Liver (tissue), 3 donors: ENCODE data around the gene TMPRSS11D.

Experiments
- EGR1 ChIP-seq, 2 donors: IDR thresholded peaks; 2 replicates each; pipeline ENCODE4 v1.6.1; 2016 to 2018; ENCODE audit warnings: antibody characterized with exemption in 2 of 2, low read depth in 2 of 2
- FOXA1 ChIP-seq: IDR thresholded peaks from 2 replicates; pipeline ENCODE4 v1.6.1; 2016; ENCODE audit warnings: antibody characterized with exemption
- GABPA ChIP-seq, 2 donors: IDR thresholded peaks in 1 of 2; conservative IDR thresholded peaks in 1 of 2; 2 replicates each; pipeline ENCODE4 v1.6.1; 2016; ENCODE audit warnings: antibody characterized with exemption in 2 of 2, mild to moderate bottlenecking in 1 of 2, moderate library complexity in 1 of 2
- RAD21 ChIP-seq, 2 donors: IDR thresholded peaks; 2 replicates each; pipeline ENCODE4 v1.6.1; 2016; ENCODE audit warnings: antibody characterized with exemption in 2 of 2, mild to moderate bottlenecking in 2 of 2
- RXRA ChIP-seq, 2 donors: IDR thresholded peaks; 2 replicates each; pipeline ENCODE4 v1.6.1; 2017 to 2018; ENCODE audit warnings: antibody characterized with exemption in 2 of 2, mild to moderate bottlenecking in 1 of 2
- SP1 ChIP-seq: IDR thresholded peaks from 2 replicates; pipeline ENCODE4 v1.6.1; 2018; ENCODE audit warnings: antibody characterized with exemption, mild to moderate bottlenecking
- TF ChIP-seq, protein P1 (sequence below): fragments of 150-350 bp; IDR thresholded peaks from 2 replicates; pipeline ENCODE4 v1.5.1; 2017; ENCODE audit warnings: improper control_type of control experiment, low read depth, low read length; ENCODE audit not compliant: missing input control
- TF ChIP-seq, protein P2 (sequence below): IDR thresholded peaks from 2 replicates; pipeline ENCODE4 v1.6.1; 2016; ENCODE audit warnings: antibody characterized with exemption
- donor health status: healthy.
- donor health status: healthy.

GRCh38 chr4:67810011-67810410 is 73.8 kb downstream of the TMPRSS11D start:
- TF ChIP-seq, protein P1, sequence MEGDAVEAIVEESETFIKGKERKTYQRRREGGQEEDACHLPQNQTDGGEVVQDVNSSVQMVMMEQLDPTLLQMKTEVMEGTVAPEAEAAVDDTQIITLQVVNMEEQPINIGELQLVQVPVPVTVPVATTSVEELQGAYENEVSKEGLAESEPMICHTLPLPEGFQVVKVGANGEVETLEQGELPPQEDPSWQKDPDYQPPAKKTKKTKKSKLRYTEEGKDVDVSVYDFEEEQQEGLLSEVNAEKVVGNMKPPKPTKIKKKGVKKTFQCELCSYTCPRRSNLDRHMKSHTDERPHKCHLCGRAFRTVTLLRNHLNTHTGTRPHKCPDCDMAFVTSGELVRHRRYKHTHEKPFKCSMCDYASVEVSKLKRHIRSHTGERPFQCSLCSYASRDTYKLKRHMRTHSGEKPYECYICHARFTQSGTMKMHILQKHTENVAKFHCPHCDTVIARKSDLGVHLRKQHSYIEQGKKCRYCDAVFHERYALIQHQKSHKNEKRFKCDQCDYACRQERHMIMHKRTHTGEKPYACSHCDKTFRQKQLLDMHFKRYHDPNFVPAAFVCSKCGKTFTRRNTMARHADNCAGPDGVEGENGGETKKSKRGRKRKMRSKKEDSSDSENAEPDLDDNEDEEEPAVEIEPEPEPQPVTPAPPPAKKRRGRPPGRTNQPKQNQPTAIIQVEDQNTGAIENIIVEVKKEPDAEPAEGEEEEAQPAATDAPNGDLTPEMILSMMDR: no peak
- TF ChIP-seq FOXA1 (no peak), GABPA (IDR thresholded peaks at IDR 0.05 in 1 of 2, conservative IDR thresholded peaks at IDR 0.05 in 1 of 2) (no peak), RAD21 (IDR thresholded peaks at IDR 0.05) (no peak), EGR1 (IDR thresholded peaks at IDR 0.05; ENCODE audit: low read depth in 2 of 2) (no peak), SP1 (no peak), RXRA (IDR thresholded peaks at IDR 0.05) (no peak)
- TF ChIP-seq, protein P2, sequence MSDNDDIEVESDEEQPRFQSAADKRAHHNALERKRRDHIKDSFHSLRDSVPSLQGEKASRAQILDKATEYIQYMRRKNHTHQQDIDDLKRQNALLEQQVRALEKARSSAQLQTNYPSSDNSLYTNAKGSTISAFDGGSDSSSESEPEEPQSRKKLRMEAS: no peak
